HG03039 (cell line): ENCODE data around the gene POC1B.

Experiments used
- ATAC-seq: cut with Tn5 transposase; IDR thresholded peaks from one replicate; pipeline ENCODE4 v1.9.1; 2021; ENCODE audit warnings: mild to moderate bottlenecking, moderate library complexity; ENCODE audit not compliant: unreplicated experiment

POC1B gene

GRCh38 chr12:89525824-89526770 lies at the start of gene POC1B:
POC1B (minus strand) TSS chr12:89526047; CDS start chr12:89525895, 152 bp downstream.
- ATAC-seq, result peak; percentile 71

GRCh38 chr12:89575374-89575773 lies 49.5 kb upstream of the POC1B start:
- no peak for ATAC-seq

GRCh38 chr12:89574736-89575208 lies 48.9 kb upstream of the POC1B start:
- ATAC-seq, result no peak

- ATAC-seq, result no peak
Measured at GRCh38 chr12:89573051-89573810, 47.4 kb upstream of the POC1B start.

- ATAC-seq, result no peak
Measured at GRCh38 chr12:89571491-89572195, 45.8 kb upstream of the POC1B start.

- no peak for ATAC-seq
Measured at GRCh38 chr12:89568484-89568883, 42.6 kb upstream of the POC1B start.

GRCh38 chr12:89567691-89568239 lies 41.9 kb upstream of the POC1B start:
- ATAC-seq, result no peak

- ATAC-seq, result no peak
Measured at GRCh38 chr12:89566615-89567014, 40.8 kb upstream of the POC1B start.

DNA sequence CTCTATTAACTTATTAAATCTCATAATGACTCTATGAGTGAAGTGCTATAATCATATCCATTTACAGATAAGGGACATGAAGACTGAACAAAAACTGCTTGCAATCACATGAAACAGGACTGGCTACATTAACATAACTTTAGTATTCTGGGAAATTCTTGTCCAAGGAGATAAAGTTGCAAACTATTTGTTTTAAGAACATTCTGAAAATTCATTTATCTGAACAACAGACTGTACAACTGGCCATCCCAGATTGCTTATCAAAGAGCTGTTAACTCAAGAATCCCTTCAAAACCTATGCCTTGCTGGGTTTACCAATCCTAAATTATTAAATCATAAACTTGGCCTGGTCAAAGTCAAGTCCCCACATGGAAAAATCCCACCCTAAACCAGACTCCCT lies 39.2 kb upstream of the POC1B start:
- ATAC-seq, result no peak

GRCh38 chr12:89559753-89560152 lies 33.9 kb upstream of the POC1B start:
- no peak for ATAC-seq

DNA sequence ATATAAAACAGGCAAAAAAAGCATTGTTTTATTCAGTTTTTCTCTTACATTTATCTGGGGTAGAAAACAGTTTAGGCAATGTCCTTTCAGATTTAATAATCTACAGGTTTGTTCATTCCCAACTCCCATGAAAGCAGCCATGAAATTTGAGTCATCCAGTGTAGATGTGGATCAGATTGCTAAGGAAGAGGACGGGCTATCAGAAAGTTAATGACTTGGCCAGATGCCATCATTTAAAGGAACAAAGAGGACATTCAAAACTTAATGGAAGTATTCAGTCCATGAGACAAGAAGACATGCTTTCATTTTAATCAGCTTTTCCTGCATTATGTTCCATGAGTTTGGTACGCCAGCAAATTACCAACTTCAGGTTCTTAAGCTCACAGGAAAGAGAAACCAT lies 31.1 kb upstream of the POC1B start:
- no peak for ATAC-seq

DNA sequence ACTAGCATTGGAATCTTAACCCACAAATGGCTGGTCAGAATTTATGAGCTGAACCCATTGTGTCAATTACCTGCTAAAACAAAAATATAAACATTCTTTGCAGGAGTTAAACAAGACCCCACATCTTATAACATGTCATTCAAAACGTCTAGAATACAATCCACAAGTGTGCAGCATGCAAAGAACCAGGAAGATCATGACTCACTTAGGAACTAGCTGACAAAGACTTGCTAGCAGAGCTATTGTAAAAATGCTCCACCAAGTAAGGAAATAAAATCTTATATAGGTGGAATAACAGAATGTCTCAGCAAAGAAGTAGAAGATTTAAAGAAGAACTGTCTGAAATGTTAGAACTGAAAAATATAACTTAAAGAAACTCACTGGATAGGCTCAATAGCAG lies 26.5 kb upstream of the POC1B start:
- ATAC-seq, result no peak

DNA sequence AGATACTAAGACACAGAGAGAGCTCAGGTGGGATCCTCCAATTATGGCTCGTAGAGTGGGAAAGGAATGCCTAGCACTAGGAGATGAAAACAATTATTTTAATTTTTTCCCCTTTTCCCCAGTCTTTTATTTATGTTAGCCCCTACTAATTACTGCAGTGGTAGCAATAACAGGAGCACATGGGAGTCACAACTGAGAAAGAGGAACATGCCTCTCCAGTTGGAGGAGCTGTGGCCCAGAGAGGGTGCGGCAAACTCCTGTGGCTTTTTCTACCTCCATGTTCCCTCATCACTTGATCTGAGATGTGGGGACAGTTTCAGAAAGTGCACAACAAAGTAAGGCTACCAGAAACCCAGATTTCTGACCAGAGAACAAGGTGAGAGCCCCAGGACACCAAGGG lies 25.9 kb upstream of the POC1B start:
- ATAC-seq, result no peak

- ATAC-seq, result no peak
Measured at GRCh38 chr12:89547101-89547500, 21.3 kb upstream of the POC1B start.

DNA sequence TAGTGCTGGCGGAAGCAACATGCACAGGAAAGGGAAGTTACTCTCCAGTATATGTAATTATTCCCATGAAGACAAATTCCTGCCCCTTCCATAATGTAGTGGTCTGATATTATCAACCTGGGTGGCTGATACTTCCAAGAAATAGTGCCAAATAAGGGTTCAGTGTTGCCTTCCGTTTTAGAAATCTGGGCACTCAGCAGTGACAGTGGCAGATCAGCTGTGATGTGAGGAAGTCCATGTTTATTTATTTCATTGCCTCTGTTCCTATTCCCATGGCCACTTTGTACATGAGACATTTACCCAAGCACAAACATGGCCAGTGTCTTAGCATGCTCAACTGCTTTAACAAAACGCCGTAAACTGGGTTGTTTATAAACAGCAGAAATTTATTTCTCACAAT lies 20.3 kb upstream of the POC1B start:
- no peak for ATAC-seq

DNA sequence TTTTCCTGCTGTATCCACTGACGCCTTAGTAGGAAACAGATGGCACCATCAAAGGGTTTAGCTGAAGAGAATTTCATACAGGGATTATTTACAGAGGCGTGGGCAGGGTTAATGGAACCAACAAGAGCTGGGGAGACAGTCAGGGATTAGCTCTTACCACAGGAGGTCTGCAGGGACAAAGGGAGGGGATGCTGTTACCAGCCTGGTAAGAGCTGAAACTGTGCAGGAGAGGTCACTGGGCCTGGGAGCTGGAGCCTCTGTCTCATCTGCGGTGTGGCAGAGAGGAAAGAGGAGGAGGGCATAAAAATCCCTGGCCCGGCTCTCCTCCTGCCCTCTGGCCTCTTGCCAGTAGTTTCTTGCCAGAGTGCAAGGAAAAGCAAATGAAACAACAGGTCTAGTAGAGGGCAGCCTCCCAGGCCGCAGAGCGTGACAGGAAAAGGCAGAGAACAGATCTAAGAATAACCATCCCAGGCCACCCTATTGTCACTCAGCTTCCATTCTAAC lies 18.9 kb upstream of the POC1B start:
- ATAC-seq, result no peak

DNA sequence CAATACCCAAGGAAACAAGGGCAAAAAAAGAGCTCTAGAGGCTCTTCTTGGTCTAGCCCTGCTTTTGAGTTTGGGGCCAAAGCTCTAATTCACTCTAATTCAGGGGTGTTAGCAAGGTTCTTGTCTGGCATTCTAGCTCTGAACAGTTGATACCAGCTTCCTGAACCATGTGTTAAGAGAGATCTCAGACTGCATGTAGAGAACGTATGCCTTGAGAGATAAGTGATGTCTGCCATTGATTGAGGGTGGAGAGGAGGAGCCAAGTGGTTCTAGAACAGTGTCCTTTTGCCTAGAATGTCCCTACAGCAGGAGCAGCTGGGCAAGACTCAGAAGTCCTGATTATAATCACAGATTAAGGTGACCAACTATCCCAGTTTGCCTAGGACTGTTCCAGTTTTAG lies 18.2 kb upstream of the POC1B start:
- no peak for ATAC-seq

DNA sequence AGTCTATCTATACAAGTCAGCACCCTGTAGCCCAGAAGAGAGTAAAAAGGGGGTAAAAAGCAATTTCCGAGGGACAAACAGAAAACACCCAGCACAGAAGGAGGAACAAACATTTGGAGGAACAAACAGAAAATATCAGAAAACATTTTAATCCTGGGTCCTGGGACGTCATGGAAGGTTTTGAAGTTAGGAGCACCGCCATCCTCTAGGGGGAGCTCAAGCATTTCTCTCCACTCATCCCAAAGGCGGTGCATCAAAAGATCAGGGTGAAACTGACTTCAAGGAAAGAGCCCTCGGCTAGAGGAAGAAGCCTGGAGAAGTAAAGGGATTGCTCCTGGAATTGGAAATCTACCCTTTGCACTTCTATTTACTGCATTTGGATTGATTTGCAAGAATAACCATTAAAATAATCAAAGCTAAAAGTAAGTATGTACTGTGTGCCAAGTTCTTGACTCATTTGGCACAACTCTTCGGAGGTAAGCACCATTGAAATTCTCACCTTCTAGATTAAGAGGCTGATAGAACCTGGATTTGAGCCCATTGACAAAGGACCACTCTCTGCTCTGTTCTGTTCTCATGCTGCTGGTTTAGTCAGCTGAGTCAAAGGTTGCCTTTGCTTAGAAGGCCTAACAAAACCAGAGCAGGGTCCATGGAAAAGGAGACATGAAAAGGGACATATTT lies 17.2 kb upstream of the POC1B start:
- peak; percentile 71 for ATAC-seq

- no peak for ATAC-seq
Measured at GRCh38 chr12:89542236-89542635, 16.4 kb upstream of the POC1B start.

- ATAC-seq, result no peak
Measured at GRCh38 chr12:89540586-89540985, 14.7 kb upstream of the POC1B start.
